GM19455 (cell line): ENCODE data around the gene FYB1.

ENCODE experiments used
- ATAC-seq: cut with Tn5 transposase; IDR thresholded peaks from one replicate; pipeline ENCODE4 v1.9.1; 2021; ENCODE audit not compliant: unreplicated experiment

The FYB1 gene

DNA sequence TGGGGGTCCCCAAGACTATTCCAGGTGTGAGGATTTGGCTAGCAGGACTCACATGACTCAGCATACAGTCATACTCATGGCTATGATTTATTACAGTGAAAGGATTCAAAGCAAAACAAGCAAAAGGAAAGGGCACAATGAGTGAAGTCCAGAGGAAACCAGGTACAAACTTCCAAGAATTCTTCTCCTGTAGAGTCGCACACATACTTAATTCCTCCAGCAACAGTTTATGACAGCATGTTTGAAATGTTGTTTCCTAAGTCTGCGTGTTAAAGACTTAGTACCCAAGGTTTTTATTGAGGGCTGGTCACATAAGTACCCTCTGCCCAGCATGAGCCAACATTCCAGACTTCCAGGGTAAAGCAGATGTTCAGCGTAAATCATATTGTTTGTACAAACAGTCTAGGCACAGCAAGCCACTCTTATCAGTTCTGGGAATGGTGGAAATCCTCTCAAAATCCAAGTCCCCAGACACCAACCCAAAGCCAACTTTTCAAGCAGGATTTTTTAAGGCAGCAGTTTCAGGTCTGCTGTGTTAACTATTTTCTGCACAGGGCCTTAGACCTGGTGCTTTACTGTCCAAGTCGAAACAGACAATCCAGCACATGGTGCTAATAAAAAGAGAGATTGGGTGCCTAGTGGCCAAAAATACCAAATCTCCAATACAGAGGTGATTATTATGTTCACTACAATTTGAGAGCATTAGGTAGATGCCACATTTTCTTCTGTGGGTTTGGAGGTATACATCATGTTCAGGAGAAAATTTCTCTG, 126.6 kb downstream of the FYB1 start:
- no peak for ATAC-seq

DNA sequence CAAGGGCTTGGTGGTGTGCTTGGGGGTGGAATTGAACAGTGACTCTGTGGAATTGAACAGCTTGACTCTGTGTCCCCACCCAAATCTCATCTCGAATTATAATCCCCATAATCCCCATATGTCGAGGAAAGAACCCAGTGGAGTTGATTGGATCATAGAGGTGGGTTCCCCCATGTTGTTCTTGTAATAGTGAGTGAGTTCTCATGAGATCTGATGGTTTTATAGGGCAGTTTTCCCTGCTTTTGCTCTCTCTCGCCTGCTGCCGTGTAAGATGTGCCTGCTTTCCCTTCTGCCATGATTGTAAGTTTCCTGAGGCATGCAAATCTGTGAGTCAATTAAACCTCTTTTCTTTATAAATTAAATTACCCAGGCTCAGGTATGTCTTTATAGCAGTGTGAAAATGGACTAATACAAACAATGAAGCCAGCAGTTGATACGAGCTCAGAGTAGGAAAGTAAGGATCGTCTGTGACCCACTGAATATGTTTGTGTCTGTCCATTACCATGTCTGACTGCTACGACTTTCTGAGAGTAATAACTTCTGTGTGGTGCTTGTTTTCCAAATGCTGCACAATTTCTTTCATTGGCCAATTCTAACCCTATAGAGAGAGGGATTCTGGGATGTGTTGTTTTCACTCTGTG, 127.3 kb downstream of the FYB1 start:
- no peak for ATAC-seq

DNA sequence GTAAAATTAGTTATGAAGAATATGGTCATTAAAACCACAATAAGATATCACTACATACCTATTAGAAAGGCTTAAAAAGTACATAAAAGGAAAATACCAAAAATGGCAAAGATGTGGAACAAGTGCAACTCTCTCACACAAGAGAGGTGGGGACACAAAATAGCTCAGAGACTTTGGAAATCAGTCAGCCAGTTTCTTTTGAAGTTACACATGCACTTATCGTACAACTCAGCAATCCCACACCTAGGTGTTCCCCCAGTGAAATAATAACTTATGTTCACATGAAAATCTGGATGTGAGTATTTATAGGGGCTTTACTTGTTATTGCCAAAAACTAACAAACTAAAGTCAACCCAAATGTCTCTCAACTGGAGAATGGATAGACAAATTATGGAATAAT, 135.4 kb downstream of the FYB1 start:
- no peak for ATAC-seq

DNA sequence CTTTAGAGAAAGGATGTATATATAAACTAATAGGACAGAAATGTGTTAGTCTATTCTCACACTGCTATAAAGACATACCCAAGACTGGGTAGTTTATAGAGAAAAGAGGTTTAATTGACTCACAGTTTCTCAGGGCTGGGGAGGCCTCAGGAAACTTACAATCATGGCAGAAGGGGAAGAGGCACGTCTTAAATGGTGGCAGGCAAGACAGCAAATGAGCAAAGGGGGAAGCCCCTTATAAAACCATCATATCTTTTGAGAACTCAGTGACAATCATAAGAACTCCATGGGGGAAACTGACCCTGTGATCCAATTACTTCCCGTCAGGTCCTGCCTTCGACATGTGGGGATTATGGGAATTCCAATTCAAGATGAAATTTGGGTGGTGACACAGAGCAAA, 136.4 kb downstream of the FYB1 start:
- ATAC-seq, result no peak

DNA sequence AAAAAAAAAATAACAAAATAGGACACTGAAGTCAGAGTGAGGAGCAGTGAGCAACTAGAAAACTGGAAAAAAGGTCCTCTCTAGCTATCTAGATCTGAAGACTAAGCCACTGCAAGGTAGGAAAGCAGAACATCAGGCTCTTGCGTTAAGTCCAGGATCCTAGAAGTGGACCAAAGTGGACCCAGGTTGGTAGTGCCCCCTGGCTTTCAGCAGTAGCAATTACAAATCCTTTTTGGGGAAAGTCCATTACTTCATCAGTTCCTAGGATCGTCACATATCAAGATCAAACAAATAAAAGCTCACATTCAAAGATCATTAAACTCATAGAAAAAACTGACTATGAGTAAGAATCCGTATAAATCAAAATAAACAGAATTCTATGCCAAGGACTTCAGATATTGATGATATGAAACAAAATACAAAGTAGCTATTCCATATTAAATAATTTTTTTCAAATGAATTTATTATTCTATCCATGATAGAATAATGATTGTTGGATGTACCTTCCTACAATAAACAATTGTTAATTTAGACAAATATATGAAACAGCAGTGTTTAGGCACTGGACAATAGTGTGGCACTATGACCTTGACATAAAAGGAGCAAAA, 138.7 kb downstream of the FYB1 start:
- ATAC-seq, result peak; percentile 48

DNA sequence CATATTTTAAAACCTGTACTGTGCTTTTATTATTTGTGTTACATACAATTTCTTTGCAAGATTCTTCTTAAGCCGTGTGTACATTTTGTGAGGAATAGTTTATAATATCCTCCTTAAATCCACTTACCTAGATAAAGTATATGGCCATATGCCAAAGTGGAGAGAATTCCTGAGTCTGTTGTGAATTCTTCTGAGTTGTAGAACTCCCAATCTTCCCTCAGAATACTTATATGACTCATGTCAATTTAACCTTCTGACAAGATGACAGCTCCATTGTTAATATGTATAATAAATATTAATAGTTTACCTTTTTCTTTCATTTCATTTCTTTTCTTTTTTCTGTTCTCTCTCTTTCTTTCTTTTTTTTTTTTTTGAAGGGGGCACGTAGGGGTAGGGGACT, 139.2 kb downstream of the FYB1 start:
- no peak for ATAC-seq

DNA sequence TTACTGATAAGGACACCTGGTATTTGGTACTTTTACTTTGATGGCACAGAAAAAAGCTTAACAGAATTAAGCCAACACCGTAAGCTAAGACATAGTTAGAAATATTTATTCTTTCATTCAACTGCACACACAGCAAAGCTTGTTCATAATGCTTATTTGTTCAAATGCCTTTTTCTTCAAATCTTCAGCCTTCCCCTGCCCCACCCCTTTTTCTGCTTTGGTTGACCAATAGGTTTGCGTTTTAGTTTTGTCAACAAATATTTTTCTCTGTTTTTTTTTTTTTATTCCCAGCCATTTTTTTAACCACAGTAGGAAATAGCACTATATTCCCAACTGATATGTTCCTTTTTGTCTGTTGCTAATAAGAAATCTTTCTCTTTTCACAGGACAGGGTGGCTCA, 140.2 kb downstream of the FYB1 start:
- no peak for ATAC-seq

DNA sequence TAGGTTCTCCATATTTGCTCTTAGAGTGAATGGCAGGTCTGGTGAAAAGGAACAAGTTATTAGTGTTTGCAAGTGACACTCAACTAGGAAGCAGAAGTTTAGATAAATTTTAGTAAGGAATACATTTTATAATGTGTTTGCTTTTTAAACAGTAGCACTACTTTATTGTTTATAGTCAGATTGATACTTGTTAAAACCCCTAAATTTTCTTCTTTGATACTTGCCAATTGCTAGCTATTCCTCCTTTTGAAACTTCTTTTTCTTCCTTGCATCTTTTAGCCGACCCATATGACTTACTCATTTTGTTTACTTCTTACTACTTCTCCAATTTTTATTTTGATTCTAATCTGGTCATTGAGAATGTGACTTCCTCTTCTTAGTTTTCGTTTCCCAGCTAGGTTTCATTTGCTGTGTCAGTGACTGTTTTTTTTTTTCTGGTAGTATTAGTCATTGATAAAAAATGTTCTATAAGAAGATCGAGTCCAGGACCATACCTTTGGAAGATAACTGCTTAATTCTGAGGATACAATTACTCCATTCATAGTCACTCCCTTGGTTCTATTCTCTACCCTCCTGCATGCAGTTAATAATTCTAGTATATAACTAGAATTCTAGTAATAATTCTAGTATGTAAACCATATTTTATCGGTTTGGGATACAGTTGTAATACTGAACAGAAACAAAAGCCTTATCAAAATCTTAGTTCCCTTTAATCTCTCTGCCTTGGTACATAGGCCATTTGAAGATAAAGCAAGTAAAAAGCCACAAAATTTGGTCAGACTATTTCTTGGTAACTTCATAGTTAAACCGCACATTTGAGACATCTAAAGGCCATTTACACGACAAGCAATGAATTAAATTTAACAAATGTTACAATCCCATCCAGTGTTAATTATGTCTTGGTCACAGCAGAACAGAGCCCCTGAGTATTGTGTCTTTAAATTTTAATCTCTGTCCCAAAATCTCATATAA, 142.3 kb downstream of the FYB1 start:
- ATAC-seq, result no peak

DNA sequence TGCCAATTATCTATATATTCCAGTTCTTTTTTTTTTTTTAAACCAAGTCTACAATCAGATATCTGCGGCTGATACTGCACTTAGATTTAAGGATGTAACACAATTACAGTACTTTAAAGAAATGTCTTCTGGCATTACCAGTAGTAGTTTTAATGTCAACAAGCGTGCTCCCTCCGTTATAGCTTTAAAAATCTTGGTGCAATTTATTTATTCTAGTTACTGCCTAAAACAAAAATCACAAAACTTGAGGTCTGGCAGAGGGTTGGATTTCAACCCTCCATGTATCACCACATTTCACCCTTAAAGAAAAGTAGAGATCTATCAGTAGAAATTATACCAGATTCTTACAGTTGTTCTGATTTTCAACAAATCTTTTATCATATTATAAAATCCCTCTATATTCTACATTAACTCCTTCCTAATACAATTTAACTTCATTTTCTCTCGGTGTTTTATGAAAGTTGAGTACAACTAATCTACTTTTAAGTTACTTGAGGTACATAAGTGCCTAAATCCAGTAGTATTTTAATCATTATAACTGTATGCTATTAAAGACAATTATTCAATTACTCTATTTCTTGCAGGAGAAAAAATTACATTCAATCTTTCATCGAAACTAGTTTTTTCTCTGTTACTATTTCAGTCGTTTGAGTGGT, 143.1 kb downstream of the FYB1 start:
- no peak for ATAC-seq

DNA sequence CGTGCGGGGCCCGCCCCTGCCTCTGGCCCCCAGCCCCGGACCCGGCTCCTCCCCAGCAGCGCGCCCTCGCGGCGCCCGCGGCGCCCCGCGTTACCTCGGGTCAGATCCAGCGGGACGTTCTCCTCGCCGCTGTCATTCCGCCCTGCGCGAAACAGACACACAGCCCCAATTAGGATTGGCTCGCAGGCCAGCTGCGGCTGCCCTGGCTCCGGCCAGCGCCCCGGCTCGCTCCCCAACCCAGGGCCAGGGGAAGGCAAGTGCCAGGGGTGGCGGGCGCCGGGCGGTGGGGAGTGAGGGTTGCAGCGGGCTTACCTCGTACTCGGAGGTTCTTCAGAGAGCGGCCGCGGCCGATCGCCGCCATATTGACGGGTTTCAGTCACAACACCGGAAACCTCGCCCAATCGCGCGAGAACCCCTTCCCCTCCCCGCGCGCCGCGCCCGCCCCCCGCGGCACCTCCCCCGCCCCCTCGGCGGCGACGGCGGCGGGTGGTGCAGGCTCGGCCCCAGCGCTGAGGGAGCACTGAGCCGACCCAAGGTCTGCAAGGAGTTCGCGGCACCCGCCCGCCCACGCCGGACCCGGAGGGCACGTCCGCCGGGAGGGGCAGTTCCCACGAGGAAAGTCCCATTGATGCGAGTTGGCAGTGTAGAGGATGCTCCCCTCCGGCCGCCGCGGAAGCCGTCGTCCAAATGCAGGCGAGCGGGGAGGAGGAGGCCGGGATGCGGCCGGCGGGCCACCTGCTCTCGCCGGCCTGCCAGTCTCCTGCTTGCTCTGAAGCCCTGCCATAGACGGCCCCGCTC, 145.1 kb downstream of the FYB1 start, which contains the start of gene RICTOR:
TSS of gene RICTOR (minus strand) at position 383 of the 798 bp plus-strand sequence. CDS start at position 361, 22 bp downstream.
- peak; percentile 73 for ATAC-seq

DNA sequence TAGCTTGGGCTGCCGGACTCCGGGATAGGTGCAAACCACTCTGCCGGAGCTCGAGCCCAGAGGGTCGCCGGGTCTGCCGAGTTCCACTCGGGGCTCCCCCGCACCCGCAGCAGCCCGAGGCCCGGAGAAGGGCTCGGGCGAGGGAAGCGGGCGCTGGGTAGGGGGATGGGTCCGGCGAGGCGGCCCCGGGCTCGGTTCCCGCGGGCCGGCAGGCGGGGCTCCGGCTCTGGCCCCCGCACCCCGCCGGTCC, 145.7 kb downstream of the FYB1 start:
- peak; percentile 36 for ATAC-seq

DNA sequence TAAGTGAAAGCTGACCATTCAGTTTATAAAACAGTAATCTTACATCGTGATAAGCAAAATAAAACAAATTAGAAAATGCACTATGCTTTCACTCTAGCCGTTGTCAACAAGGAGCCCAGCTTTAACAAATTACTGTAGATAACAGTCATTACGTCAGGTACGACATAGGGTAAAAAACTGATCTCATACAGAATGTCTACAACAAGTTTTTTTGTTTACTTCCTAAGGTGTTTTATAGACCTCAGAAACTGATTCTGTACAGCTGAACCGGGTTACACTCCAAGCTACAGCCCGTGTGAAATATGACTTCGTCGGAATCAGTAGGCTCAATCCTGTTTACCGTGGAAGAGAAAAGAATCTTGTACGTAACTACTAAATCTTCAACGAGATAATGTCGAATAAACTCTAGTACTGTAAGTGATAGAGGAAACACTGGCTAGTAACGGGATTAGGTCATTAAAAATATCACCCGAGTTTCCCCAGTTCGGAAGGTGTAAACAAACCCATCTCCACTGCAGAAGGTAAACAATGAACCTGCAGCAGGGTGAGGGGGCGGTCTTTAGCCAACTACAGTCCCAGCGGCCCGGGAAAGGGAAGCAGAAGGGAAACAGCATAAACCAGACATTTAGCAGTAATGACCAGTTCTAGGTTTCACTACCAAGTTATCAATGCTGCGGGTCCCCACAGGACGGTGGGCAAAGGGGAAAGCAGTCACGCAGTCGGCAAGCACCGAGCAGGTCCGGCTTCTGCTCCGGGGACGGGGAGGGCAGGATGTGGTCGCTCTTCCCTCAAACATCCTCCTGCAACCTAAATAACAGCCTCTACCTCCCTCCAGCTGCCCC, 146.2 kb downstream of the FYB1 start:
- ATAC-seq, result peak; percentile 44

DNA sequence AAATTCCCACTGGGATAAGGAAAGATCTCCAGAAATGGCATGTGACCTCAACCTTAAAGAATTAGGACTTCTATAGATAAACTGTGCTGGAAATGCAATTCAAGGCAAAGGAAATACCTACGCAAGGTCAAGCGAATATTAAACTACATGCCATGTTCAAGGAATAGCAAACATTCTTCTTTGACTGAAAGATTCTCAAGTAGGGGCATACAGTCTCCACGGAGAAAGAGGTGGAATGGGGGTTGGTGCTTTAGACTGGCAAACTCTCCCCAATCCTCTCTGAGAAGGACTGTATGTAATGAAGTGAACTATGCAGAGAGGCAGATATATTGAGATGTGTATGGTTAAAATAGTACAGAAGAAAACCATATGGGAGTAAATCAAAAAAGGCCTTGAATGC, 151.3 kb downstream of the FYB1 start:
- ATAC-seq, result no peak

DNA sequence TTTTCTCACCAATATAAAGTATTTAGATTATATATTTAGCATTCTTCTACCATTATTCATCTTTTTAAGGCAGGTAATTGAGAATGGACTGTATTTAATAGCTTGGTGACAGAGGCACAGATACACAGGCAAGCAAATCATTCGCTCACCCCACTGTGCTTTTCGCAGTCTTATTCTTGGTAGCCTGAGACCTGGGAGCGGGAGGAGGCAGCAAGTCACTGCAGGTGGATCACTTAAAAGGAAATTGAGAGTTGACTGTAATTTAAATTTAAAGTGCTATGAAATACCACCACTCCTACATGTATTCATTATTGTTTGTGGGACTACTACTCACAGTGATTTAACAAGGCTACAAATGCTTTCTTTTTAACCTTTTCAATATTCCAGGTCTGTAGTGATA, 154.9 kb downstream of the FYB1 start:
- no peak for ATAC-seq

DNA sequence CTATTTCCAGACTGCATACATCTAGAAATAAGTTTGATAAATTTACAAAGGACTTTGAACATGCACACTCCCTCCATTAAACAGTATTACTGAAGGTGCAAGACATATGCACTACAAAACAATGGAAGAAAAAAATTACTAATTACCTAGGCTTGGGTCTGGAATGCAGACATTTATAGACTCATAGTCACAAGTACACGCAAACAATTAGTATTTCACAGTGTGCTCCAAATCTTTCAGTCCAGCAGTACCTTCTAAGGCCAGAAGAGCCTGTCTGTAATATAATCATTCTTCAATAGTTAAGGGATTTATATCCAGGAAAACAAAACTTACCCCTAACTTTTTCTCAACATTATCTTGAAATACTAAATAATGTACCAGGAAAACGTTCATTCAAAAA, 156.3 kb downstream of the FYB1 start:
- no peak for ATAC-seq

DNA sequence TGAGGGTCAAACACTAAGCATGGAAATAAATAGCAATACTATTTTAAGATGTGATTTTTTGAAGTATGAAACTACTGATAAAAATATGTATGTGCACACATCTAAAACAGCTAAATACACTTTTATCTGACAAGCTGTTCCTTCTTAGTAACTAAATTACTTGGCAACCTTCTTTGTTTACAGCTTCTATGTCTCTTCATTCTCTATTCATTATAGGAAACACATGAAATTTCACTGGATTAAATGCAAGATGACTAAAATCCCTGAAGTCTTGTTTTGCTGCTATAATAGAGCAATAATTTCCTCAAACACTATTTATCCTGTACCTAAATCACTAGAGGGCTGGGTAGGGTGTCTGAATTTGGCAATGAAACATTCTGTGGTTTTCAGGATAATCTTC, 156.8 kb downstream of the FYB1 start:
- no peak for ATAC-seq

DNA sequence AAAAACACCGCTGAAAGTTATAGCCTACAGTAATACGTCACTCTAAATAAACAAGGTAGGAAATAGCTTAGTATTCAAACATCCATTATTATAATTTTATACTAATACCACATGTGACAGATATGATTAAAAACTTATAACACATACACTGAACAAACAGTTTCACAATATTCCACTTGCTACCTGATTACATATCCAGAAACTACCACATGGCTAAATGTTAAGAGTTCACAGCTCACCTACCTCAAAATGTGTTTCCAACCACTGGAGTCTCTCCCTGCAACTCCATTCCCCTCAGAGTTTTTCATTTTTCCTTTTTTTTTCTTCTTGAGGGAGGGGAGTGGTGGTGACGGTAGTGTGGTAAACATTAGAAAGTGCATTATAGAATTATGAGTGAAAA, 157.3 kb downstream of the FYB1 start:
- ATAC-seq, result no peak

DNA sequence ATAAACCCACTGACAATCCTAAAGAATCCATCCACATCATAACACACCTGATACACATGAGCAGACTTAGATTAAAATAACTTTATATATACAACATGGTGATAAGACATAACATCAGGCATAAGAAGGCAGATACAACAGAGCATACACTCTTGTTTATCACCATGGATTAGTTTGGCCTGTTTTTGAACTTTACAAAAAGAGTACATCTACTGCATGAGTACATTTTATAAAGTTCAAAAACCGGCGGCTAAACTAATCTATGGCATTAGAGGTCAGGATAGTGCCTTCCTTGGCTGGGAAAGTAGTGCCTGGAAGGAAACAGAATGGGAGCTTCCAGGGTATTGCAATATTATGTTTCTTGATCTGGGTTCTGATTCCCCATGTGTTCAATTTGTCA, 160.3 kb downstream of the FYB1 start:
- no peak for ATAC-seq
